Stimulated activated CD4-positive, alpha-beta T cell treated with anti-CD3 and anti-CD28 coated beads, Interleukin-2, amount 100 ng/mL, for 48 hours (primary cell): ENCODE measurements around the gene GM2A.
"Not testable (repeated sequence)": the region's sequence is repeated elsewhere in the genome, so short reads cannot be mapped to it uniquely, and the experiment has no call there.

Source experiments
- DNase-seq, 2 donors: peaks; one replicate each; pipeline ENCODE4 v3.0.0-alpha.2; 2020

Gene GM2A

DNA sequence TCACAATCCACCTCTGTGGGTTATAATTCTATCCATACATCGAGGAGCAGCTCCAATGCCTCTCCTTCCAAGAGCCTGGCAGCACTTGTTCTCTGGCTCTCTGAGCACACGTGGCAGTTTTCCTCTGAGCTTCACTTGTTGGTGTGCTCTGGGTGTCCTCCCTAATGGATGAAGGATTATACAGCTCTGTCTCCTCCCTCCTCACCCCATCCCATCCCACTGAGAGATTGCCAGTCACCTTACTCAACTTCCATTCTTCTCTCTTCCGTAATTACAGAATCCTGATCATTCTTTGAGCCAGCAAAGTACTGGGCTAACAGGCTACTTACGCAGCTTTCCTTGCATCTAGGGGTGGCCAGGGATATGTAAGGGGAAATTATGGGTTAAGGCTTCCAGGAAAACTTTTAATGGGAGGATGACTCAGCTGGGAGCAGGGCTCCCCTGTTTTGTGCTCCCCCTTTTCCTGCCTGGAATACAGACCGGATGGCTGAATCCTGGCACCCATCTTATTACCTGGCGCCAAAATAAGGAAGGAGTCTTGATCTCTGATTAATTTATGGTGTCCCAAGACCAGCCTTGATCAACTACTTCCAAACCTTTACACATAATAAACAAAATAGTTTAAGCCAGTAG, 22.8 kb upstream of the GM2A start:
- no peak for DNase-seq

DNA sequence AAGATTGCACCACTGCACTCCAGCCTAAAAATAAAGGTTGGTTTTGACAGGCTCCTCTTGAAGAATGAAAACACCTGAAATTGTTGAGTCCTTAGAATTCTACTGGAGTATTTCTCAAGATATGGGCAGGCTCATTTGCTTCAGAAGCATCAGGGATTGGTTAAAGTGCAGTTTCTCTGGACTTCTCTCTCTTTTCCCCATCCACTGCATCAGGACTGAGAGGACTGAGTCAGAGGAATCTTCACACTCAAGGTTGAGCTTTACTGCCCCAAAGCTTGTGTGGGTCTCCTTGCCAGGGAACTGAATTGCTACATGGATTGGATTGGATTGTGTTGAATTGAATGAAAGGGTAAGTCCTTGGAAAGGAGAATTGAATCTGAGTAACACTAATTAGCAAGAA, 21.6 kb upstream of the GM2A start:
- DNase-seq = no peak

DNA sequence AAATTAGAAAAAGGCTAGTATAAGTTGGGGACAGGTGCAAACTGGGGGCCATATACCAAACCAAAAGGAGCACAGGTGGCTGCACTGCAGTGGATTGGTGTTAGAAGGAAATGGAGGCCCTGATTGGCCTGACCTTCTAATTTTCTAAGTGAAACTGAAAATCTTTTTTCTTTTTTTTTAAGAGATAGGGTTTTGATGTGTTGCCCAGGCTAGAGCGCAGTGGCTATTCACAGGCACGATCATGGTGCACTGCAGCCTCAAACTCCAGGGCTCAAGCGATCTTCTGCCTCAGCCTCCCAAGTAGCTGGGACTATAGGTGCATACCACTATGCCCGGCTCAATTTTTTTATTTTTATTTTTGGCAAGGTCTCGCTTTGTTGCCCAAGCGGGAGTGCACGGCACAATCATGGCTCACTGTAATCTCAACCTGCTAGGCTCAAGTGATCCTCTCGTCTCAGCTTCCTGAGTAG, 19.3 kb upstream of the GM2A start:
- DNase-seq = no peak

DNA sequence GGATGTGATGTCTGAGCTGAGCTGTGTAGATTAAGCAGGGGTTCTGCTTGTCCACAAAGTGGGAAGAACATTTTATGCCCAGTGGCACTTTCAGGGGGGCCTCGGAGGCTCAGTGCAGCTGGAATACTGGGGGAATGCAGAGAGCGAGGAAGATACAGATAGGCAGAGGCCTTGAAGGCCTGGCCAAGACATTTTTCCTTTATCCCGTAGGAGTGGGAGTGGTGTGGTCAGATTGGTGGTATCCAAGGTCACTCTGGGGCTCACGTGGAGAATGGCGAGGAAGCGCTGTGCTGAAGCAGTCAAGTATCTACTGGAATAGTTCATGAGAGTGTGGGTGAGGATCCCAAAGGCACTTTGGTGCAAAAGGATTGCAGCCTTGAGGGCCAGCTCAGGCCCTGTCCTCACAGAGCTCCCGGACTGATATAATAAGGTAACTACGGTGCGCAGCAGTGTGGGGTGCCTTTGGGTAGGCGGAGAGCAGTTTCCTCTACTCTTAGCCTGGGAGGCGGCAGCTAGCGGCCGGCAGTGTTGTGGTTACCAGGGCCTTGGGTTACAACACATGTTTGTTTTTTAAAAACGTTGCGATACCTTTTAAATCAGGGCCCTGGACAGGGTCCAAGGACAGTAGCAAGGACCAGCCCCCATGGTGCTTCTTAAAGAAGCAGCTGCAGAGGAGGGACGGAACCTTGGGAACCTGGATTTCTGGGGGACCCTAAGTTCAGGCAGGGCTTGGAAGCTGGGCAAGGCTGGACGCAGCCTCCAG, 18.3 kb upstream of the GM2A start:
- DNase-seq = no peak

DNA sequence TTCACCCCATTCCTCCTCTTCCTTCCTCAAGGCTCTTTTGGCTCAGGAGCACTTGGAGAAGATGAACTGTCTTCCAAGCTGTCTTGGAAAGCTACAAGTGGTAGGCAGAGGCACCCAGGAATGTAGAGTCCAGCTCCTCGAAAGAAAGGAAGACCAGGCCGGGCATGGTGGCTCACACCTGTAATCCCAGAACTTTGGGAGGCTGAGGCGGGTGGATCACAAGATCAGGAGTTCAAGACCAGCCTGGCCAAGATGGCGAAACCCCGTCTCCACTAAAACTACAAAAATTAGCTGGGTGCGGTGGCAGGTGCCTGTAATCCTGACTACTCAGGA, 17.8 kb upstream of the GM2A start:
- not testable (repeated sequence) for DNase-seq

DNA sequence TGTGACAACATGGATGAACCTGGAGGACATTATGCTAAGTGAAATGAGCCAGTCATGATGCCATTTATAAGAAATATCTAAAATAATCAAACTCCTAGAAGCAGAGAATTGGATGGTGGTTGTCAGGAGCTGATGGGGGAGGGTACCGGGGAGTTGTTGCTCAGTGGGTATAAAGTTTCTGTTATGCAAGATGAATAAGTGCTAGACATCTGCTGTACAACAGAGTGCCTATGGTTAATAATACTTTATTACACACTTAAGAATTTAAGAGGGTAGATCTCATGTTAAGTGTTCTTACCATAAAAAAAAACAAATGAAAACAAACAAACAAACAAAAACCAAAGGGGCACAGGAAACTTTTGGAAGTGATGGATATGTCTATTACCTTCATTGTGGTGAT, 16.1 kb upstream of the GM2A start:
- DNase-seq = no peak

DNA sequence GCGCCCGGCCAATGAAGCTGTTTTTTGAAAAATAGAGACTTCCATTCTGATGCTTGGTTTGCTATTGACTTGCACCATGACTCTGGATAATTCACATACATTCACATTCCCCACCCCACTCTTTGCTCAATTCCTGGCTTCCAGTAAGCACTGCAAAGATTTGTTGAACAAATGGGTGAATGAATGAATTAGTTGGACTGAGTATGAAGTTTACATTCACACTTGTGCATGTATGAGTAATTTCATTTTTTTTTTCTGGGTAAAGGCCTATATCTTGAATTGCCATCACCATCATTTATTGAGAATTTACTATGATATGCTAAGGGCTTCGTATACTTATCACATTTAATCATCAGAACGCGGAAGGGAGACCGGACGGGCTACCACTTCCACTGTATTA, 15.3 kb upstream of the GM2A start:
- no peak for DNase-seq

DNA sequence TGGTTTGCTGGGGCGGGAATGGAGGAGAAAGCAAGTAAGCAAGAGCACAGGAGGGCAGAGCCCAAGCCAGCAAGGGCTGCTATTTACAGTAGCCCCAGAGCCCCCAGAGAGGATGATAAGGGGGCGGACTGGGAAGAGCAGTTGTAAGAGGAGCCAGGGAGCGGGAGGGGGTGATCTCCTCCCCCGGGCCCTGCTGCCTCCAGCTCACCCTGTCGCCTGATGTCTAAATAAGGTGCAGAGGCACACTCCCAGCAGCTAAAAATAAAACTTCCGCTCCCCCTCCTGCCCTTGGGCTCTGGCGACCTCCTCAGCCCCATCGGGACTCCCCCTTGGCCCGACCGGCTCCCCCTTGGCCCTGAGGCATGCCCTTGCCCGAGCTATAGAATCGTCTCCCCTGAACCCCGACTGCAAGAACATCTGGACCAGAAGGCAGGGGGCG, 14.7 kb upstream of the GM2A start:
- no peak for DNase-seq

DNA sequence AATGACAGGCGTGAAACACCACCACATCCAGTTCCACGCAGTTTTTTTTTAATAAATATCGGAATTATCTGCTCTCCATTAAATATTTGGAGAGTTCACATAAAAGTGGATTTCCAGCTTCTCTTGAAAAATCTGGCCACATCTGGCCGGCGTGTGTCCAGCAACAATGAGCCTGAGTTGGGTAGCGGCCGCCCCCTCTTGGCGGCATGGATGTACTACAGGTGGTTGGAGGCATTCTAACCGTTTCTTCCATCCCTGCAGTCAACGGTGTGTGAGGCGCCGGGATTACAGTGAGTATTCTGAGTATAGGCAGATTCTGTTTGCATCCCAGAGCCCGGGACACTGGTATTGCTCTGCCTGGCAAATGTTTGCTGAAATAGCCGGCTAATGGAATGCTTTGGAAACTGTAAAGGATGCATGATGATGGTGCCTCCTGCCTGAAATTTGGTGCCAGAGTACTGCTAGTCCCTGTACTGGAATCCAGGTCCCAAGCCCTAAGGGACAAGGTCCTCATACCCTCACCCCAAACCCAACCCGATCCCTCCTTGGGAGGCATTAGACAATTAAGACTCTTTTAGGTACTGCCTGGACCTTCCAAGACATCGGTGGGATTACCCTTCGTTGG, 13.6 kb upstream of the GM2A start:
- DNase-seq = peak in 1 of 2 donors; percentile 65

DNA sequence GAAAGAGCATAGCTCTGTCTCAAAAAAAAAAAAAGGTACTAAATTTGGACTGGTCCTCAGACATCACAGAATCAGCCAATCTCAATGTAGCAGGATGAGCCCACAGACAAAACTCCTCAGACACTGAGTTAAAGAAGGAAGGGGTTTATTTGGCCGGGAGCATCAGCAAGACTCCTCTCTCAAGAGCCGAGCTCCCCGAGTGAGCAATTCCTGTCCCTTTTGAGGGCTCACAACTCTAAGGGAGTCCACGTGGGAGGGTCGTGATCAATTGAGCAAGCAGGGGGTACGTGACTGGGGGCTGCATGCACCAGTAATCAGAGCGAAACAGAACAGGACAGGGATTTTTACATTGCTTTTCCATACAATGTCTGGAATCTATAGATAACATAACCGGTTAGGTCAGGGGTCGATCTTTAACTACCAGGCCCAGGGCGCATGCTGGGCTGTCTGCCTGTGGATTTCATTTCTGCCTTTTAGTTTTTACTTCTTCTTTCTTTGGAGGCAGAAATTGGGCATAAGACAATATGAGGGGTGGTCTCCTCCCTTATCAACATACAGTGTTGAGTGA, 12.6 kb upstream of the GM2A start:
- DNase-seq = not testable (repeated sequence)

DNA sequence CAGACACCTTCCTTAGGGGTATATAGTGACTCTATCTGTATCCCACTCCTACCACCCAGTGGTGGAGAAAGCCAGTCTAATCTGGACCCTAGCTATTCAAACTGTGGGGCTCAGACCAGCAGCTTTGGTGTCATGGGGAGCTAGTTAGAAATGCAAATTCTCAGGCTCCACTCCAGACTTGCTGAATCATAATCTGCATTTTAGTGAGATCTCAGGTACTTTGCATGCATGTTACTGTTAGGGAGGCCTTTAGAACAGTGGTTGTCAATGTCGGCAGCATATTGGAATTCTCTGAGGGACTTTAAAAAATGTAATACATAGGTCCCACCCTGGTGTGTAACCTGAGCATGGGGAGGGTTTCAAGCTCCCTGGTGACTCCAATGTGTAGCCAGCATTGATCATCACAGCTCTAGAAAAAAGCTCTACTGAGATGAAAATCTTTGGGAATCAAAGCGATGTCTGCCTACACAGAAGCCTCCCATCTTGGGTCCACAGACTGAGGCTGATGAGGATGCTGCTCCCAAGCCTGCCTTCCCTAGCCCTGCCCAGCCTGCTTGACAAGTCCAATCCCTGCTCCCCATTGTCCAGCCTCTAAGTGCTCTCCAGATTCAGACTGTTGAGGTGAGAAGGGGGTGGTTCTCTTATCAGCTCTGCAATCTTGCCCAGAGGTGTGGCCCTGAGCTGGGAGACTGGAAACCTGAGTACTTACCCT, 11.9 kb upstream of the GM2A start:
- DNase-seq = no peak

DNA sequence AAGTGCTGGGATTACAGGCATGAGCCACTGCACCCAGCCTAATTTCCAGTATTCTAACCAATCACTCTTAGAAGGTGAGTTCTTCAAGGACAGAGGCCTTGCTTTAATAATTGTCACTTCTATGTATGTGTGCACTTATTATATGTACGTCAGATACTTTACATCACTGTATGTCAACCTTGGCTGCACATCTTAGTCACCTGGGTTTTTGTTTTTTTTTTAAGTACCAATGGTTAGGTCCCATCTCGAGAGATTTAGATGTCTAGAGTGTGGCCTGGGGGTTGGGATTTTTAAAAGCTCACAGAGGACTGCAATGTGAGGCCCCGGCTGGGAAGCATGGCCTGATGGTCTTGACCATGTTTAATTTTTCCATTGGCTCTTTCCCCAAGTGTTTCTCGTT, 9.9 kb upstream of the GM2A start:
- DNase-seq = no peak

DNA sequence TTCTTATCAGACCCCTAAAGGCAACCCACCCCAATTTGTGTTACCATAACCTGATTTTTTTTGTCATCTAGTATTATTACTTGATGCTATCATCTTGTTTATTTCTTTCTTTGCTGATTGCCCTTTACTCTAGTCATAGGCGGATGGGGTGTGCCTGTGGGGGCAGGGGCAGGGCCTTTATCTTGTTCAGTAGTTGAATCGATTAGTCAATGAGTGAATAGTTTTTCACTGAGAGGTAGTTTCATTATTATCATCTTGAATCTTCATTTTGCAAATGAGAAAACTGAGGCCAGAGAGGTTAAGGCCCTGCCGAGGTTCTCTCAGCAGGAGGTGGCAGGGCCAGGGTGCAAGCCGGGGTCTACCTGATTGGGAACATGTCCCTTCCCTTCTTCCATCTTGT, 9.4 kb upstream of the GM2A start:
- no peak for DNase-seq

DNA sequence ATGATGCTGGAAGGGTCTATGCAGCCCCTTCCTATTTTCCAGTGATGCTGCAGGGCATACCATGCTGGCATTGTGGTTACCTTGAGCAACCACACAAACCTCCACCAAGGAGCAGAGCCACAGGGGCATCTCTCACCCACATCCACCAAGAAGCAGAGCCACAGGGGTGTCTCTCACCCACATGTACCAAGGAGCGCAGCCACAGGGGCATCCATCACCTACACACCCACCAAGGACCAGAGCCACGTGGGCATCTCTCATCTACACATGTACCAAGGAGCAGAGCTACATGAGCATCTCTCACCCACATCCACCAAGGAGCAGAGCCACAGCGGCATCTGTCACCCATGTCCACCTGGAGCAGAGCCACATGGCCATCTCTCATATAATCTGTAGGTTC, 8.8 kb upstream of the GM2A start:
- no peak for DNase-seq

DNA sequence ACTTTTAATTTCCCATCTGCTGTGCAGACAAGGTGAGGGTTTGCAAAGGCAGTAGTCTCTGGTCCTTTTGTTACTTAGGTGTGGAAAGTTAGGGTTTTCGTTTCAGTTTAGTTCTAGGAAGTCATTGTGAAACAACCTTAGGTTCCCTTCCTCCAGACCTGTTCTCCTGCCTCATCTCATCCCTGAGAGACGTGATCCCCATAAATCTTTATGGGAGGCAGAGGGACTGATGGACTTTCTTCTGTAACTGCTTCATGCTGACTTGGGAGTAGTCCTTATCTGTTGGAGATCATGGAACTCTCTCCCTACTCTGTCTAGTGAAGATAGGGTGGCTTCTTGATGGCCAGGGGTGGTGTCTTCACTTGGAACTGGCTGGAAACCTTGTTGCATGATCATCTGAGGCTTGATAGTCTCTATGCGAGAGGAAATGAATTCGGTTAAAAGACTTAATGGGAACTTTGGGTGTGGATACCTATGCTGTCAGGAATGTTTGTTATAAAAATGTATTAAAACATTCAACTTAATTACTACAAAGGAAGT, 7.2 kb upstream of the GM2A start:
- no peak for DNase-seq

DNA sequence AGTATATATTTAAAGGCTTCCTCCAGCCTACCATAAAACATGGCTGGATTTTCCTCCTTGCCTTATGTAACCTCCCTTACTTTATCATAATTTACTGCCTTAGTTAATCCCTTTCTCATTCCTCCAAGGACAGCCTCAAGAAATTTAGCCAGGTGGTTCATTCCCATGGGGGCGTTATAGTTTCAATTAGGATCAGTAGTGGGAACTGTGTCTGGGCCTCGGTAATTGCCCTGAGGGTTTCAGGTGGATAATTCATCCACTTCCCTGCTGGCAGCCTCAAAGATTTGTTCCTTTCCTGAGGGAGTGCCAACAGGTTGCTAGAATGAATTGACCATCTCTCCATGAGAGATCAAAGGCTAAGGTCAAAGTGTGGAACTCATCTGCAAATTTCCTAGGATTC, 4.3 kb upstream of the GM2A start:
- DNase-seq = no peak

DNA sequence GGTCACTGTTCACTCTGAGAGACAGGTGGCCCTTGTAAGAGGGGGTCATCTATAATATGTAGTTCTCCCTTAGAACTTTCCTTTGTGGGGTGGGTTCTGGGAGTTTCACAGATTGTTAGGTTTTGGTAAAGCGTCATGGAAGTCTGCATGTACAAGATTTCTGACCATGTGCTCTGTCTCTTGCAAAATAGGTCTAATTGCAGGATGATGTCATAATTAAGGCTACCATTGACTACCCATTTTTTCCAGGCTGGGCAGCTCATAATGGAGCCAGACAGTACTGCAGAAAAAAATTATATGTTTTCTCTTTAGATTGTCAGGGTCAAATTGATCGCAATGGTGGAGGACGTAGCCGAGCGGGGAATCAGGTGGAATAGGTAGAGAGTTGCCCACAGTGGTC, 3.7 kb upstream of the GM2A start:
- DNase-seq = no peak

DNA sequence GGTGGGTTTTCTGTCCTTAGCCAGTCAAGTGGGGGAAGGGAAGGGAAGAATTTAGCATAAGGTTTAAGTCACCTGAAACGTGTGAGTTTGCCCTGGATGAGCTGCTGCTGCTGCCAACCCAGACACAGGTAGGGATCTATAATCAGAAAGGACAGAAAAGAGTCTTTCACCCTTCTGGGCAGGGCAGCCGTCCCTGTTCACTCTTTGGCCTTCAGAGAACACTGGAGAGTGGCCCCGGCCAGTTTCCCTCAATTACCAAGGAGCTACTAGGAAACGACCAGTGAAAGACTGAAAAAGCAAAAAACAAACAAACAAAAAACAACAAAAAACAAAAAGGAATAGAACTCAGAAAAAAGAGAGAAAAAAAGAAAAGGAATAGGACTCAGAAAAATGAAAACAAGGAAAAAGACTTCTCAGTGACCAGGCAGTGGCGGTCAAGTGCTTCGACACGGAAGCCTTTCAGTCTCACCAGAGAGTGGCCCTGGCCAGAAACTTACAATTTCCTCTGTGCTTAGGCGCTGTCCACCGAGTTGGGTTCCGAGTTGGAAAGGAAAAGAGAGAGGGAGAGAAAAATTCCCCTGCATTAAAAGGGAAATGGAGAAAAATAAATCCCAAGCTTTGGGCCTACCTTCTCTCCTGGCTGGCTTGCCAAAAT, 2.5 kb upstream of the GM2A start:
- DNase-seq = no peak

DNA sequence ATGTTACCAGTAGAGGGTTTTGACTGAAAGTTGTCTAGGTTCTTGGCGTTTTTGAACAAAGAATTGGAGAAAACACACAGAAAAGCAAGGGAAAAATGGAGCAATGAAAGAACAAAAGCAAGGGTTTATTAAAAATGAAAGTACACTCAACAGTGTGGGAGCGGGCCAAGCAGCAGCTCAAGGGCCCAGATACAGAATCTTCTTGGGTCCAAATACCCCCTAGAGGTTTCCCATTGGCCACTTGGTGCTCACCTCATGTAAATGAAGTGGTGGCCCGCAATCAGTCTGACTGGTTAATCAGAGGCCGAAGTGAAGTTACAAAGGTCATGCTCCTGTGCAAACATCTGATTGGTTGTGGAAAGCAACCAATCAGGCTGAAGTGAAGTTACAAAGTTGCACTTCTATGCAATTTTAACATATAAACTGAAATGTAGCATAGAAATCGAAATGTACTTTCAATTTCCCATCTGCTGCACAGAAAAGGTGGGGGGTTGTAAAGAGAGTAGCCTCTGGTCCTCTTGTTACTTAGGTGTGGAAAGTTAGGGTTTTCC, 1.9 kb upstream of the GM2A start:
- DNase-seq = peak; percentile 23 to 25

DNA sequence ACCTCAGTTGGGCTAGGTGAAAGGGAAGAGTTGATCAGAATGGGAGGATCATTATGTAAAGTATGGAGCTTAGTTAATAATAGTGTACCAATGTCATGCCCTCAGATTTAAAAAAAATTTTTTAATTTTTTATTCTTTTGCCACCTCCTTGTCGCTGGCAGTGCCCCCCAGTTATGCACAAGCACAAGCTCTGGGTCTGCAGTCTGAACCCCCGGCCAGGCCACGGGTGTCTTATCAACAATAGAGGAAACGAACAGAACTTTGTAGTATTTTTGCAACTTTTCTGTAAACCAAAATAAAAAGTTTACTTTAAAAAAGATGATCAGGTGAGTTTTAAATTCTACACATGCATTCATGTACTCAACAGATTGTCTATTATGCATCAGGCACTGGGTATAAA, 1.4 kb upstream of the GM2A start:
- no peak for DNase-seq

DNA sequence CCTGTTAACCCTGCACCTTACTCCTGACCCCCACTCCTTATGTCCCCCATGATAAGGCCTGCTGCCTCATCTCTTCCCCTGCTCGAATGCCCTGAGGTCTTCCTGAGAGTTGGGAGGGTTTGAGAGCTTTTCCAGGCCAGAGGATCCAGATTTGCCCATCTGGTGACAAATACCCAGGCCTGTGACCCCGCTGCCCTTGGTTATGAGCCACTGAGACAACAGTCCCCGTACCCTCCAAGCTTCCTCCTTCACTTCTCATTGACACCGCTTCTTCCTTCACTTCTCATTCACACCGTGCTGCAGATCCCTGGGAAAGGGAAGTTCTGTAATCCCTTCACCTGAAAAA, 593 bp downstream of the GM2A start:
- no peak for DNase-seq

DNA sequence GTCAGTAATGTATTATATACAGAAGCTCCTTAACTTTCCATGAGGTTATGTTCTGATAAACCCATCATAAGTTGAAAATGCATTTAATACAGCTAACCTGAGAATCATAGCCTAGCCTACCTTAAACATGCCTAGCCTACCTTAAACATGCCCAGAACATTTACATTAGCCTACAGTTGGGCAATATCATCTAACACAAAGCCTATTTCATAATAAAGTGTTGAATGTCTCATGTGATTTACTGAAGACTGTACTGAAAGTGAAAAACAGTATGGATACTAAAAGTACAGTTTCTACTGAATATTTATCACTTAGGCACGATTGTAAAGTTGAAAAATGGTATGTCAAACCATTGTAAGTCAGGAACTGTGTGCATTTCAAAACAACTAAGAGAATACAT, 1.6 kb downstream of the GM2A start:
- DNase-seq = no peak
